HG03575 (cell line): ENCODE measurements around the gene NMRK2.
"Not testable (repeated sequence)": the region's sequence is repeated elsewhere in the genome, so short reads cannot be mapped to it uniquely, and the experiment has no call there.

ENCODE experiments used
- ATAC-seq: cut with Tn5 transposase; IDR thresholded peaks from one replicate; pipeline ENCODE4 v1.9.1; 2021; ENCODE audit not compliant: unreplicated experiment, insufficient number of reproducible peaks, low FRiP score; ENCODE audit errors: extremely low read depth

Gene NMRK2, protein sequence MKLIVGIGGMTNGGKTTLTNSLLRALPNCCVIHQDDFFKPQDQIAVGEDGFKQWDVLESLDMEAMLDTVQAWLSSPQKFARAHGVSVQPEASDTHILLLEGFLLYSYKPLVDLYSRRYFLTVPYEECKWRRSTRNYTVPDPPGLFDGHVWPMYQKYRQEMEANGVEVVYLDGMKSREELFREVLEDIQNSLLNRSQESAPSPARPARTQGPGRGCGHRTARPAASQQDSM

DNA sequence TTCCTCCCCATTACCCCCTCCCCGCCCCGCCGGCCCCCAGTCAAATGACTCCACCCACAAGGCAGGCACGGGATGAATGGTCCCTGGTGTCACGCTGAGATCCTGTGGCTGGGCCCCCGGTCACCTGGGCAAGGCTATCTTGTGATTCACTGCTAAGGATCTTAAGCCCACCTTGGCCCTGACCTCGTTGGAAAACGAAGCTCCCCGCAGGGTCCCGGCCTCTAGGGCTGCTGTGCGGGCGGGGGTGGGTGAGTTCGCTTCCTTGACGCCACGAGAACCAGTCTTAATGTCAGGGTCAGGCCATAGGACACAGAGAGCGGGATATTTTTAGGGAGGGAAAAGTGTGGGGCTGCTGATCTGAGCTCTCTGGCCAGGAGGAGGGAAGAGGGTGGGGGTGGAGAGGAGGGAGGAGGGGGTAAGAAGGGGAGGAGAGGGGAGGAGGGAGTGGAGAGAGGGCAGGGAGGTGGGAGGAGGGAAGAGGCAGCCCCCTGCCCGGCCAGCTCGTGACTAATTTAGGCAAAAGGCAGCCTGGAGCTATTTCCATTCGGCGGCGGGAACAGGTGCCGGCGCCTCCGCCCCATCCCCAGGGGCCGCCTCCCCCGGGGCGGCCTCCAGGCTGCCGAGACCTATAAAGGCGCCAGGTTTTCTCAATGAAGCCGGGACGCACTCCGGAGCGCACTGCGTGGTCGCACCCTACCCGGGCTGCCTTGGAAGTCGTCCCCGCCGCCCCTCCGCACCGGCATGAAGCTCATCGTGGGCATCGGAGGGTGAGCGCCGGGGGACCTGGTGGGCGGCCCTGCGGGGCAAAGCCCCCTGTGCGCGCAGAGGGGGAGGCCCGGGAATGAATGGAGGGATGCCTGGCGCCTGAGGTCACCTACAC is at the start of gene NMRK2:
Gene NMRK2 (plus strand): TSS at position 139 of the 880 bp plus-strand sequence. CDS start 603 bp downstream, at position 742.
- ATAC-seq = no peak

DNA sequence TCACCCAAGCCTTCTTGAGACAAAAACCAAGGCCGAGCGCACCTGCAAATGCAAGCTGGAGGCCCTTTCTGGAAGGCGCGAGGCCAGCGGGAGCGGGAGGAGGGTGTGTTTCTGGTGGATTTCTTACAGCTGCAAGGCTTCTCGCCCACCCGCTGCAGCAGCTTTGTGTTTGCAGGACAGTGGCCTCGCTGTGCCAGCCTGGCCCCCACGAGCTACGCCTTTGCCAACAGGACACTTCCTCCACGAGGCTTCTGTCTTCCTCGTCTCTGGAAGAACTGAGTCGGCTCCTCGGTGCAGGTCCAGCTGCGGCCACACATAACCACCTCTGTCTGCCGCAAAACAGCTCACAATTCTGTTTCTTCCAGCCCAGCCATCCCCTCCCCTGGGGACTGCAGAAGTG is 42.3 kb upstream of the NMRK2 start:
- no peak for ATAC-seq

DNA sequence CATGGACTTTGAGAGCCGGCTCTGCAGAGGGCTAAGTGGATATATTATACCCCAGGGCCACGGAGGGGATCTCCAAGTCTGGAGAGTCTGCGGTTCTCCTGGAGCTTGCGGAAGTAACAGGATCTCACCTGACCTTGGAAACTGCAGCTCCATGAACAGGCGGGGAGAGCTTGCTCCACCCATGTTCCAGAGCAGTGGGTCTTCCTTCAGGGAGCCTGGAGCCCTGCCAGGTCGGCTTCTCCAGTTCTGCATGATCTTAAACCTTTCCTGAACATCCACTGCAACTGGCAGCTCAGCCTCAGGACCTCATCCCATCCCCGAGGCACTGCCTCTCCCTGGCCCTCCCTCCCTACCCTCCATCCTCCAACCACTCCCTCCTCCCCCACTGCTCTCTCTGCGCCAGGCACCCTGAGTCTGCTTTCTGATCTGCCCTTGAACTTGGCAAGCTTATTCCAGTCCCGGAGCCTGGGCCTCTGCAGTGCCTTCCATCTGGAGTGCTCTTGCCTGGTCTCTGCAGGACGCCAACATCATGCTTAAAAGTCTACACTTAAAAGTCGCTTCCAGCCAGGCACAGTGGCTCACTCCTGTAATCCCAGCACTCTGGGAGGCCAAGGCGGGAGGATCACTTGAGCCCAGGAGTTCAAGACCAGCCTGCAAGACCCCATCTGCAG is 39.2 kb upstream of the NMRK2 start:
- no peak for ATAC-seq

DNA sequence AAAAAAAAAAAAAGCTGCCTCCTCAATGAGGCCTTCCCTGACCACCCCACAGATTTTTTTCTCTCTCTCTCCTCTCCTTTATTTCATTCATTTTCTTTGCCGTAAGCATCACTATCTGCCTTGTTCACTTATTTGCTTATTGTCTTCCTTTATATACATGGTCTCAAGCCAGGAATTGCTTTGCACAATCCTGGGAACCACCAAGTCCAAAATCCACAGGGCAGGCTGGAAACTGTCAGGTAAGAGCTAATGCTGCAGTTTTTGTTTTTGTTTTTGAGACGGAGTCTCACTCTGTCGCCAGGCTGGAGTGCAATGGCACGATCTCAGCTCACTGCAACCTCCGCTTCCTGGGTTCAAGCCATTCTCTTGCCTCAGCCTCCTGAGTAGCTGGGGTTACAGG is 37.9 kb upstream of the NMRK2 start:
- ATAC-seq = not testable (repeated sequence)

DNA sequence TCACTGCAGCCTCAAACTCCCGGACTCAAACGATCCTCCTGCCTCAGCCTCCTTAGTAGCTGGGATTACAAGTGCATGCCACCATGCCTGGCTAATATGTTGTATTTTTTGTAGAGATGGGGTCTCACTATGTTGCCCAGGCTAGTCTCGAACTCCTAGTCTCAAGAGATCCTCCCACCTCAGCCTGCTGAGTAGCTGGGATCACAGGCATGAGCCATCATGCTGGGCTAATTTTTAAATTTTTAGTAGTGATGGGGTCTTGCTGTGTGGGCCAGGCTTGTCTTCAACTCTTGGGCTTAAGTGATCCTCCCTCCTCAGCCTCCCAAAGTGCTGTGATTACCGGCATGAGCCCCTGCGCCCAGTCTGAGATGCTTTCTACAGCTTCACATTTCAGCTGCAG is 37.1 kb upstream of the NMRK2 start:
- no peak for ATAC-seq

DNA sequence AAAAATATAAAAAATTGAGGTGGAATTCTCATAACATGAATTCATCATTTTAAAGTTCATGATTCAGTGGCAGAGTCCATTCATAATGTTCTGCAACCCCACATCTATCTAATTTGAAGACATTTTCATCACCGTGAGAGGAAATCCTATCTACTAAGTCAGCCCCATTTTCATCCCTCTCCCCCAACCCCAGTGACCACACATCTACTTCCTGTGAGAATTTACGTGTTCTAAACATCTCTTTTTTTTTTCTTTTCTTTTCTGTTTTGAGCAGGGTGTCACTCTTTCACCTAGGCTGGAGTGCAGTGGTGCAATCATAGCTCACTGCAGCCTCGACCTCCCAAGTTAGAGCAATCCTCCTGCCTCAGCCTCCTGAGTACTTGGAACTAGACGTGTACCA is 34.9 kb upstream of the NMRK2 start:
- ATAC-seq = no peak

DNA sequence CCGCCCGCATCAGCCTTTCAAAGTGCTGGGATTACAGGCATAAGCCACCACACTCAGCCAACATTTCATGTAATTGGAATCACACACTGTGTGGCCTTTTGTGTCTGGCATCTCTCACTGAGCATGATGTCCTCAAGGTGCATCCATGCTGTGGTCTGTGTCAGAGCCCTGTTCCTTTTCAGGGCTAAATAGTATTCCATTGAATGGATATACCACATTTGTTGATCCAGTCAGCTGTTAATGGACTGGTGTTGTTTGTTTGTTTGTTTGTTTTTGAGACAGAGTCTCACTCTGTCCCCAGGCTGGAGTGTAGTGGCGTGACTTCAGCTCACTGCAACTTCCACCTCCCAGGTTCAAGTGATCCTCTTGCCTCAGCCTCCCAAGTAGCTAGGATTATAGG is 34.4 kb upstream of the NMRK2 start:
- ATAC-seq = no peak

DNA sequence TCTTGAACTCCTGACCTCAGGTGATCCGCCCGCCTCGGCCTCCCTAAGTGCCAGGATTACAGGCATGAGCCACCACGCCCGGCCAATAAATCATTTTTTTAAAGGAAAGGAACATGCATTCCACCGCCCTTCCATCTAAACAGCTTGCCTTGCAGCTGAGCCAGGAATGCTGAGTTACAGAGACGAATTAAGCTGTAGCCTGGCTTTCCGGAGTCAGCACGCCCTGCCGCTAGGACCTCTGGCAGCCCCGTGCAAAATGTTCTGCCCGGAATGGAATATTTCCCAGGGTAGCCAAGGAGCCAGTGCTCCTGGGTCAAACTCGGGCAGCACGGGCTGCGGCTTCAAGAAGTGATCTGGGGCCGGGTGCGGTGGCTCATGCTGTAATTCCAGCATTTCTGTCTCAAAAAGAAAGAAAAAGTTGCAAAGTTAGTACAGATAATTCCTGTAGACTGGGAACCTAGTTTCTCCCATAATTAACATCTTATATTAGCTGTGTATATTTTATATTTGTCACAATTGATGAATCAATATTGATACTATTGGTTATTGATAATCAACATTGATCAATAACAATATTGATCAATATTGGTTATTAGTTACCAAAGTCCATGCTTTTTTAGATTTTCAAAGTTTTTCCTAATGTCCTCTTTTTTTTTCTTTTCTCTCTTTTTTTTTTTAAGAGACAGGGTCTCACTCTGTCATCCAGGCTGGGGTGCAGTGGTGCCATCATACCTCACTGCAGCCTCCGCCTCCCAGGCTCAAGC is 33.2 kb upstream of the NMRK2 start:
- no peak for ATAC-seq

DNA sequence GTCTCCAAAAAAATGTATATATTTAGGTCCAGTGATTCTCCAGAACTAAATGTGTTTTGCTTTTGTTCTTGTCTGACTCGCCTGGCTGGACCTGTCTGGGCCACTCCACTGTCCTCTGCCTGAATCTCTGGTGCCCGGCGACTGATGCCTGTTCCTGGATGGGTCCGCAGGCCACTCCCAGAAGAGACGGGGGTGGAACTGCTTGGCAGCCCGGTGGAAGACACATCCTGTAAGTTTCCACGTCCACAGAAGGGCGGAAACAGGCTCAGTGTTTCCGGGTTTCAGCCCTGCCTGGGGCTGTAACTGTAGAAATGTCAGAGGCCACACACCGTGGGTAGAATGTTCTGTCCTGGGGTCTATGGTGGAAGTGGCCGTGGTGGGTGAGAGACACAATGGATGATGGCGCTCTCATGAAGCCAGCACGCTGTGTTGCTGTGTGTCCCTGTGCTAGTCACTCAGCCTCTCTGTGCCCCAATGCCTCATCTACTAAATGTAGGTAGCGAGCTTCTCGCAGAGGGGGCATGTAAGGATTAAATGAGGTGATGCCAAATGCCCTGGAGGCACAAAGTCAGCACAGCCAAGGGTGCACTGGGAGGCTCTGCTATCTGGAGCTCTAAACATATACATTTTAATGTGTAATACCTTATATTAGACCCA is 30.4 kb upstream of the NMRK2 start:
- ATAC-seq = no peak

DNA sequence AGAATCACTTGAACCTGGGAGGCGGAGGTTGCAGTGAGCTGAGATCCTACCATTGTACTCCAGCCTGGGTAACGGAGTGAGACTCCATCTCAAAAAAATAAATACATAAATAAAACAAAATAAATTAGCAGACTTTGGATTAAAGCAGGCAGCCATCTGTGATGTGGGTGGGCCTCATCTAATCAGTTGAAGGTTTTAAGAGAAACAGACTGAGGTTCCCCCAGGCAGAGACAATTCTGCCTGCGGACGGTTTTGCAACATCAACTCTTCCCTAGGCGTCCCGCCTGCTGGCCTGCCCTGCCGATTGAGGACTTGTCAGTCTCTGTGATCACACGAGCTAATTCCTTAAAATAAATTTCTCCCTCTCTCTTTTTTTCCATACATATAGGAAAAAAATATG is 28.6 kb upstream of the NMRK2 start:
- ATAC-seq = no peak

DNA sequence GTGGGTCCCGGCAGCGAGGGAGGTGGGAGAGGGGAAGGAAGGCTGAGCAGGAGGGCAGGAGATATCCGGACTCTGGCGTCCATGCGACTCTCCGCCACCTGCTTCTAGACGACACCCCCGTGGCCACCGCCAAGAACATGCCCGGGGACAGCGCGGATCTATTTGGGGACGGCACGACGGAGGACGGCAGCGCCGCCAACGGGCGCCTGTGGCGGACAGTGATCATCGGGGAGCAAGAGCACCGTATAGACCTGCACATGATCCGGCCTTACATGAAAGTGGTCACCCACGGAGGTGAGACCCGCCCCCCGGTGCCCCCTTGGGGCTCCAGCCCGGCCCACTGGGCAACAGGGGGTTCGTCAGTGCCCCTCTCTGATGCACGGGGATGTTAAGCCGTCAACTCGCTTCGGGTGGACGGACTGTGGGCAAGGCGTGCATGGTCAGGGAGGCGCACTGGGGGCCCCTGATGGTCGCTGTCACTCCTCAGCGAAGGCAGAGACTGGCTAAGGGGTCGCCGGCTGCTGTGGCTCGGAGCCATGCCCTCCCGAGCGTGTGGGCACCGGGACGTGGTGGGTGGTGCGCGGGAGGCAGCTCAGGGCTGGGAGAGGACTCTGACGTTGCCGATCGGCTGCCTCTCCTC is 25.1 kb upstream of the NMRK2 start:
- no peak for ATAC-seq

DNA sequence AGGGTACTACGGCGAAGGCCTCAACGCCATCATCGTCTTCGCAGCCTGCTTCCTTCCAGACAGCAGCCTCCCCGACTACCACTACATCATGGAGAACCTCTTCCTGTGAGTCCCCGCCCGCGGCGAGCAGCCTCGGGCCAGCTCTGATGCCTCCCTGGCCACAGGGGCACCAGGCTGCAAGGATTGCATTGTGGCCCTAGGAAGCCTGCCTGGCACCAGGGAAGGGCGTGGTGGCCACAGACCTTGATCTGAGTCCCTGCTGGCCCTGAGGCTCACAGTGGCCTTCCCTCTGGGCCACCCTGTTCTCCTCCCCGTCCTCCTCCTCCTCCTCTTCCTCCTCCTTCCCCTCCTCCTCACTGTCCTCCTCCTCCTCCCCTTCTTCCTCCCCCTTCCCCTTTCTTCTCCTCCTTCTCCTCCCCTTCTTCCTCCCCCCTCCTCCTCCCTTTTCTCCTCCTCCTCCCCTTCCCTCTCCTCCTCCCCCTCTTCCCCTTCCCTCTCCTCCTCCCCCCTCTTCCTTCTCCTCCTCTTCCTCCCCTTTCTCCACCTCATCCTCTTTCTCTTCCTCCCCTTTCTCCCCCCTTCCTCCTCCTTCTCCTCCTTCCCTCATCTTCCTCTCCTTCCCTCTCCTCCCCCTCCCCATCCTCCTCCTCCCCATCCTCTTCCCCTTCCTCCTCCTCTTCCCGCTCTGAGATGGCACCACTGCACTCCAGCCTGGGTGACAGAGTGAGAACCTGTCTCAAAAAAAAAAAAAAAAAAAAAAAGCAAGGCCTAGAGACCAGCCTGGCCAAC is 24.4 kb upstream of the NMRK2 start:
- no peak for ATAC-seq

DNA sequence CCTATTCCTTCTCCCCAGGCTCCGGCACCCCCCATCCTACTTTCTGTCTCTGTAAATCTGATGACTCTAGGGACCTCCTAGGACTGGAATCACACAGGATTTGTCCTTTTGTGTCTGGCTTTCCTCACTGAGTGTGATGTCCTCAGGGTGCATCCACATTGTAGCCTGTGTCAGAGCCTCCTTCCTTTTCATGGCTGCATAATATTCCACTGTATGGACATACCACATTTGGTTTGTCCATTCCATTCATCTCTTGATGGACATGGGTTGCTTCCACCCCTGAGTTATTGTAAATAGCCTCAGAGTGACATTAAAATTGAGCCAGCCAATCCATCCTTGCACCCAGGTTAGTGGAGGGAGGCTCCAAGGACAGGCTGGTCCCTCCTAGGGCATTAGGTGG is 22.8 kb upstream of the NMRK2 start:
- ATAC-seq = no peak

DNA sequence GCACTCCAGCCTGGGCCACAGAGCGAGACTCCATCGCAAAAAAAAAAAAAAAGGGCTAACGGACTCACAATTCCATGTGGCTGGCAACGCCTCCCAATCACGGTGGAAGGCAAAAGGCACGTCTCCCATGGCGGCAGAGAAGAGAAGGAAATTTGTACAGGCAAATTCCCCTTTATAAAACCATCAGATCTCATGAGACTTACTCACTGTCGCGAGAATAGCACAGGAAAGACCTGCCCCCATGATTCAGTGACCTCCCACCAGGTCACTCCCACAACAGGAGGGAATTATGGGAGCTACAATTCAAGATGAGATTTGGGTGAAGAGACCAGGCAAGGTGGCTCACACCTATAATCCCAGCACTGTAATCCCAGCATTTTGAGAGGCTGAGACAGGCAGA is 18.7 kb upstream of the NMRK2 start:
- no peak for ATAC-seq

DNA sequence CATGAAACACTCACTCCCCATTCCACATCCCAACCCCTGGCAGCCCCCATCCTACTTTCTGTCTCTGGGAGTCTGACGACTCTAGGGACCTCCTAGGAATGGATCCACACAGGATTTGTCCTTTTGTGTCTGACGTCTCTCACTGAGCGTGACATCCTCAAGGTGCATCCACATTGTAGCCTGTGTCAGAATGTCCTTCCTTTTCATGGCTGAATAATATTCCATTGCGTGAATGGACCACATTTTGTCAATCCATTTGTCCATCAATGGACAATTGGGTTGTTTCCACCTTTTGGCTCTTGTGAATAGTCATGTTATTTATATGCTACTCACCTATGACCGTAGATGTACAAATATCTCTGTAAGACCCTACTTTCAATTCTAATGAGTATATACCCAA is 16.8 kb upstream of the NMRK2 start:
- no peak for ATAC-seq

DNA sequence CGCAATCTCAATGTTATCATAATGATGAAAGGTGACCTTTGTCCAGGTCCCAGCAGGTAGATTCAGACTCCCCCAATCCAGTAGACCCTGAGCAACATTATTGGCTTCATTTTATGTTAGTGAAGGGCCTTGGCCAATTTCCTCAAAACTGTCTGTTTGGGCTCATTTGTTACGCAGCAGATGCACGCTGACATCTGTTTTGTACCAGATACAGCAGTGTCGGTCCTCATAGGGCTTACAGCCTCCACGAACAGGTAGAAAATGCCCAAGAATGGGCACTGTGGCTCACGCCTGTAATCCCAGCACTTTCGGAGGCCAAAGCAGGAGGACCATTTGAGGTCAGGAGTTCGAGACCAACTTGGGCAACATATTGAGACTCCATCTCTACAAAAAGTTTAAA is 13.1 kb upstream of the NMRK2 start:
- no peak for ATAC-seq

DNA sequence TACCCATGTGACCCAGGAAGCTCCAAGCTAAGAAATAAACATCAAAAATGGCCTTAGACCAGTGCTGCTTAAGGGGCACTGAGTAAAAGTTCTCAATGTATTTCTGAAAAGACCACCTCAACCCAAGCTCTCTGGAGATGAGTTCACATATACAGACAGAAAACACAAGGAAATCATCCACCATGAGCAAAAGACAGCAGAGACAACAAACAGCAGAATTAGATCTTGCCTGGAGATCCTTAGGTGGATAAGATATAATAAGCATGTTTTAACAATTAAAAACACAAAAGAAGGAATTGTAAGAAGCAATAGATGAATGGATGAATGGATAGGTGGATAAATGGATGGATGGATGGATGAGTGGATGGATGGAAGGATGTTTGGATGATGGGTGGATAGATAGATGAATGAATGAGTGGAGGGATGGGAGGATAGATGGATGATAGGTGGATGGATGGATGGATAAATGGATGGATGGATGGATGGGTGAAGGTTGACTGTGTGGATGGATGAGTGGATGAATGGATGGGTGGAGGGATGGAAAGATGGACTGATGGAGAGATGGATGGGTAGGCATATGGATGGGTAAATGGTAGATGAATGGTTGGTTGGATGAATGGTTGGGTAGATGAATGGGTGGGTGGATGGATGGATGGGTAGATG is 9.6 kb upstream of the NMRK2 start:
- no peak for ATAC-seq
